ENCODE data around the gene IL23A. TPM values are rescaled to one million over a fixed set of nuclear protein-coding genes. Genes with fewer than 3 reads are reported as not detected.

Gene IL23A
- polyA plus RNA-seq, 2 donors = 2.9 to 32.1 TPM

DNA sequence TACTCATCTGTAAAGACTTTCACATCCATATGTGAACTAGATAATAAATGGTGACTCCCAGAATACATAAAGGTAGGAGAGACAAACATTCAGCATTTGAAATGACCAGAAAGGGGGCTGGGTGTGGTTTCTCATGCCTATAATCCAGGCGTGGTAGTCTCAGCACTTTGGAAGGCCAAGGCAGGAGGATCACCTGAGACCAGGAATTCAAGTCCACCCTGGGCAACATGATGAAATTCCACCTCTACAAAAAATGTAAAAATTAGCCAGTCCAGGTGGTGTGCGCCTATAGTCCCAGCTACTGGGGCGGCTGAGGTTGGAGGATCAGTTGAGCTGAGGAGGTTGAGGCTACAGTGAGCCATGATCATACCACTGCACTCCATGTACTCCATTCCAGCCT is 34.4 kb upstream of the IL23A start:
- Histone ChIP-seq H3K27ac (ENCODE audit: low read depth in 2 of 2, low read length in 1 of 2) (no peak overlapping the region), H3K4me3 (ENCODE audit: low read depth in 1 of 2, low read length in 2 of 2) (no peak overlapping the region), H3K36me3 (ENCODE audit: control insufficient read depth in 2 of 2, insufficient read depth in 2 of 2, low read length in 1 of 2) (no peaks in the 10 kb centered on the region), H3K4me1 (ENCODE audit: control insufficient read depth in 2 of 2, insufficient read depth in 2 of 2, low read length in 1 of 2) (no peaks in the 10 kb centered on the region), H3K27me3 (ENCODE audit: control insufficient read depth in 1 of 2, insufficient read depth in 2 of 2, low read length in 2 of 2) (no peaks in the 10 kb centered on the region), H3K9me3 (ENCODE audit: control insufficient read depth in 2 of 2, insufficient read depth in 1 of 2, low read depth in 1 of 2, low read length in 1 of 2) (no peaks in the 10 kb centered on the region)
- WGBS, 2 donors = 88 to 93% methylated on average over 3 of the region's 3 CpGs

DNA sequence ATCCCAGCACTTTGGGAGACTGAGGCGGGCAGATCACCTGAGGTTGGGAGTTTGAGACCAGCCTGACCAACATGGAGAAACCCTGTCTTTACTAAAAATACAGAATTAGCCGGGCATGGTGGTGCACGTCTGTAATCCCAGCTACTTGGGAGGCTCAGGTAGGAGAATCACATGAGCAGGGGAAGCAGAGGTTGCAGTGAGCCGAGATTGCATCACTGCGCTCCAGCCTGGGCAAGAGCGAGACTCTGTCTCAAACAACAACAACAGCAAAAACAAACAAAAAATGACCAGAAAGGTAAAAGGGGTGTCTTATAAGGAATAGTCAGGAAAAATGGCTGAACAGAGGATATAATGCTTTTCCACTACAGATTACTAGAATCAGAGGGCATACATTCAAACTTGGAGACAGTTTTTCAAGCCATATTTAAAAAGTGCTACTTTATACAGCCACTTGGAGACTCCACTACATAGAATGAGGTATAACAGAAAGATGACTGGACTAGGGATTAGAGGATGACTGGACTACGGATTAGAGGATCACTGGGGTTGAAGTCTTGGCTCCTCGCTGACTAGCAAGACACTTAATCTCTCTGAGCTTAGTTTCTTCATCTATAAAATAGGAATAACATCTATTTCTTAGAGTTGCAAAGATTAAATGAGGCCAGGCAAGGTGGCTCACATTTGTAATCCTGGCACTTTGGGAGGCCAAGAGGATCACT is 33.7 kb upstream of the IL23A start:
- 88 to 93% methylated on average over 8 of the region's 8 CpGs for WGBS, 2 donors
- Histone ChIP-seq H3K27ac (ENCODE audit: low read depth in 2 of 2, low read length in 1 of 2) (no peak overlapping the region), H3K36me3 (ENCODE audit: control insufficient read depth in 2 of 2, insufficient read depth in 2 of 2, low read length in 1 of 2) (peaks cover 0 to 5% of the 10 kb centered on the region in 2 donors)

DNA sequence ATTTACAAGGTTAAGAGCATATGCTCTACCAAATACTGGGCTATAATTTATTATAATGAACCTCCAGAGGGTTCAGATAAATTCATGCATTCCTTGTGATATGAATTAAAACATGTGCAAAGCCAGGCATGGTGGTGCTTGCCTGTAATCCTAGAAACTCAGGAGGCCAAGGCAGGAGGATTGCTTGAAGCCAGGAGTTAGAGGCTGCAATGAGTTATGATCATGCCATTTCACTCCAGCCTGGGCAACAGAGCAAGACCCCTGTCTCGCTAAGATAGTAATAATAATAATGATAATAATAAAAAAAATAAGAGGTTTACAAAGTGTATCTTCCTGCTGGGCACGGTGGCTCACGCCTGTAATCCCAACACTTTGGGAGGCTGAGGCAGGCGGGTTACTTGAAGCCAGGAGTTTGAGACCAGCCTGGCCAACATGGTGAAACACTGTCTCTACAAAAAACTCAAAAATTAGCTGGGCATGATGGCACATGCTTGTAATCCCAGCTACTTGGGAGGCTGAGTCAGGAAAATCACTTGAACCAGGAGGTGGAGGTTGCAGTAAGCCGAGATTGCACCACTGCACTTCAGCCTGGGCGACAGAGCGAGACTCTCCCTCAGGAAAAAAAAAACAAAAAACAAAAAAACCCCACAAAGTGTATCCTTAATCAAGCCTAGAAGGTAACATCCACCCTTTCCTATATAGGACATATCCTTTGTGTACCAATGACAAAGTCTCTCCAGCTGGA is 31.3 kb upstream of the IL23A start:
- 90 to 92% methylated on average over 7 of the region's 7 CpGs for WGBS, 2 donors
- H3K27ac ChIP-seq (ENCODE audit: low read depth in 2 of 2, low read length in 1 of 2) = no peak overlapping the region
- H3K9me3 ChIP-seq (ENCODE audit: control insufficient read depth in 2 of 2, insufficient read depth in 1 of 2, low read depth in 1 of 2, low read length in 1 of 2) = no peaks in the 10 kb centered on the region
- H3K4me3 ChIP-seq (ENCODE audit: low read depth in 1 of 2, low read length in 2 of 2) = no peak overlapping the region
- no peaks in the 10 kb centered on the region for H3K27me3 ChIP-seq (ENCODE audit: control insufficient read depth in 1 of 2, insufficient read depth in 2 of 2, low read length in 2 of 2)
- H3K4me1 ChIP-seq (ENCODE audit: control insufficient read depth in 2 of 2, insufficient read depth in 2 of 2, low read length in 1 of 2) = no peaks in the 10 kb centered on the region
- peaks cover 3 to 10% of the 10 kb centered on the region in 2 donors for H3K36me3 ChIP-seq (ENCODE audit: control insufficient read depth in 2 of 2, insufficient read depth in 2 of 2, low read length in 1 of 2)

More for the DNA sequence above, 33.7 kb upstream of the IL23A start:
- Histone ChIP-seq H3K4me1 (ENCODE audit: control insufficient read depth in 2 of 2, insufficient read depth in 2 of 2, low read length in 1 of 2) (no peaks in the 10 kb centered on the region), H3K4me3 (ENCODE audit: low read depth in 1 of 2, low read length in 2 of 2) (no peak overlapping the region), H3K9me3 (ENCODE audit: control insufficient read depth in 2 of 2, insufficient read depth in 1 of 2, low read depth in 1 of 2, low read length in 1 of 2) (no peaks in the 10 kb centered on the region), H3K27me3 (ENCODE audit: control insufficient read depth in 1 of 2, insufficient read depth in 2 of 2, low read length in 2 of 2) (no peaks in the 10 kb centered on the region)

DNA sequence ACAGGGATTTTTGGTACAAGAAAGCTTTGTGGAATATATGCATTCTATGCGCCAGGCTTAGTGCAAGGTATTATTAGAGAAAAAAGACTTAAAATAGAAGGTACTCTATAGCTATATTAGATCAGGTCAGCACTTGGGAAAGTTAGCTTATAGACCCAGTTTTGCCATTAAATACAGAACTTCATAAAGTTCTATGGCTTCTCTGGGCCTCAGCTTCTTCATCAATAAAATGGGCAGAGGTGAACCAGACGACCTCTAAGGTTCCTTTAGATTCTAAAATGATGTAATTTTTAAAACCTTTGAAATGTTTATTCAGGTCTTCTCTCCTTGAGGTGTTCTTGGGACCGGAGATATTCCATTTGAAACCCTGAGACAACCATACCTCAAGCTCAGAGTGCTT is 30.0 kb upstream of the IL23A start:
- H3K4me1 ChIP-seq (ENCODE audit: control insufficient read depth in 2 of 2, insufficient read depth in 2 of 2, low read length in 1 of 2) = no peaks in the 10 kb centered on the region
- H3K4me3 ChIP-seq (ENCODE audit: low read depth in 1 of 2, low read length in 2 of 2) = no peak overlapping the region
- H3K36me3 ChIP-seq (ENCODE audit: control insufficient read depth in 2 of 2, insufficient read depth in 2 of 2, low read length in 1 of 2) = peaks cover 3 to 10% of the 10 kb centered on the region in 2 donors
- H3K27me3 ChIP-seq (ENCODE audit: control insufficient read depth in 1 of 2, insufficient read depth in 2 of 2, low read length in 2 of 2) = no peaks in the 10 kb centered on the region
- H3K27ac ChIP-seq (ENCODE audit: low read depth in 2 of 2, low read length in 1 of 2) = no peak overlapping the region
- WGBS, 2 donors = 90 to 92% methylated on average over 3 of the region's 3 CpGs
- no peaks in the 10 kb centered on the region for H3K9me3 ChIP-seq (ENCODE audit: control insufficient read depth in 2 of 2, insufficient read depth in 1 of 2, low read depth in 1 of 2, low read length in 1 of 2)

DNA sequence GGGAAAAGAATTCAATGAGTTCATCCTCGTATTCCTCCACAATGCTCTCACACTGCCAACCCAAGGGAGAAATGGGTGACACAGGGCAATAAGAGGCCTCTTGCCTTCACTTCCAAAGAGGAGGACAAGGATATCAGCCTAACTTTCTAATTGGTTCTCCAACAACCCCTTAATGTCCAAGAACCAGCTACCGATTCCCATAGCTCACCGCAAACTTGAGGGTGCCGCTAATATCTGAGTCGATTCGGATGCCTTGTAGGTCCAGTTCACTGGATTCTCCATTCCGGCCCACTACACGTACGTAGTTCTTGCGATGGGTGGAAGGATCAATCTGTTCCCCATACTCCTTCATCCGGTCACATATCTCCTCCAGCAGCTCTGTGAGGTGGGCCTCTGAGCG is 27.7 kb upstream of the IL23A start:
- Histone ChIP-seq H3K27ac (ENCODE audit: low read depth in 2 of 2, low read length in 1 of 2) (no peak overlapping the region), H3K9me3 (ENCODE audit: control insufficient read depth in 2 of 2, insufficient read depth in 1 of 2, low read depth in 1 of 2, low read length in 1 of 2) (no peaks in the 10 kb centered on the region), H3K4me1 (ENCODE audit: control insufficient read depth in 2 of 2, insufficient read depth in 2 of 2, low read length in 1 of 2) (peaks cover 2 to 4% of the 10 kb centered on the region in 2 donors), H3K36me3 (ENCODE audit: control insufficient read depth in 2 of 2, insufficient read depth in 2 of 2, low read length in 1 of 2) (peaks cover 3 to 10% of the 10 kb centered on the region in 2 donors), H3K4me3 (ENCODE audit: low read depth in 1 of 2, low read length in 2 of 2) (no peak overlapping the region), H3K27me3 (ENCODE audit: control insufficient read depth in 1 of 2, insufficient read depth in 2 of 2, low read length in 2 of 2) (no peaks in the 10 kb centered on the region)
- WGBS, 2 donors = 94 to 97% methylated on average over 12 of the region's 12 CpGs

DNA sequence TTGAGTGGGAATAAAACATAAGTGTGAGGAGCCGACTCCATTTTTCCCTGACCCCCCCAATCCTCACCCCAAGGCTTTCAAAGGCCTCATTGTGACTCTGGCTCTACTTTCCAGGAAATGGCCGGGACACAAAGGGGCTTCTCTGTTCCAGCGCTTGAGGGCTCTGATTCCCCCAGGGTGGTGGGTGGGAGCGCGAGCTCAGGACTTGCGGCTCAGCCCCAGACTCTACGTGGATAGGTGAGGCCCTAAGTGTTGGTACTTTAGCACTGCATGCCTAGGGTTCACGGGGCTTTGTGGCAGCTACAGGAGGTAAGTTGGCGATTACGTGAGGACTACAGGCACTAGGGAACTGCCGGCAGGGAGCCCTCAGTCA is 23.4 kb upstream of the IL23A start:
- peak overlapping the region; percentile 89 to 97 for H3K27ac ChIP-seq (ENCODE audit: low read depth in 2 of 2, low read length in 1 of 2)
- H3K36me3 ChIP-seq (ENCODE audit: control insufficient read depth in 2 of 2, insufficient read depth in 2 of 2, low read length in 1 of 2) = peaks cover 3 to 9% of the 10 kb centered on the region in 2 donors
- WGBS, 2 donors = 1% methylated on average over 11 of the region's 11 CpGs

DNA sequence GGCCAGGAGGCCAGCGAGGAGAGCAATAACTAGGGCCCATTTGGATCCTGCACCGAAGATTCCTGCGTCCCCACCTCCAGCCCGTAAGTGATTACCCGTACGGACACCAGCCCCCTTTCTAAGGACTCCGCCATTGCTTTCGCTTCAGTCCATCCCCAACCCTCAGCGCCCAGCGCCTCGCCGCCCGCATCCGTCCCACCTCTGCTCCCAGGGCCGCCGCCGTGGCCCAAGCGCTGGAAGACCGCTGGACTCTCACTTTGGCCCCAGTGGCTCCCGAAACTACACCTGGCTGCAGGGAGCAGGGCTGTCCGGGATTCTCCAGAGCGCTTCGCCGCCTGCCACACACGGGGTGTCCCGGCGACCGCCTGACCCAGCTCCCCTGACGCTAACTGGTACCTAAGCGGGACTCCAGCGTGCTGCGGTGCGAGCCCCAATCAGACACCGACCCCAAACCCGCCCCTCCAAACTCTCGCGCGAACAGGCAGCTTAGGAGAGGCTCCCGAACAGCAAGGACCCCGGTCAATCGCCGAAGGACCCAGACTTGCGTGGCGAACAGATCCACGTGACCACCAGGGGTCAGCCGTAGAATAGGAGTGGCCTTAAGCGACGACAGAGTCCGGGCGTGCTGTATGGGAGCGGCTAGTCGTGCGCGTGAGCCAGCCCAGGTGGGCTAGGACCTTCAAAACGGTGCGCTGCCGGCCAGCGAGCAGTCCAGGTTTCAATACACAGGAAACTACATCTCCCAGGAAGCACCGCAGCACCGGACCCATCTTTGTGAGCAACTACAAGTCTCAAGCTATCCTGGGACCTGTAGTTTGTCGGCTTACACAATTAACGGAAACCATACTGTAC is 22.8 kb upstream of the IL23A start, which contains the start of gene CNPY2:
CNPY2 (minus strand) TSS at position 367 of the 852 bp plus-strand sequence. CDS start 771 bp downstream, outside the sequence.
- H3K36me3 ChIP-seq (ENCODE audit: control insufficient read depth in 2 of 2, insufficient read depth in 2 of 2, low read length in 1 of 2) = peaks cover 0 to 4% of the 10 kb centered on the region in 2 donors

More for the DNA sequence above, 23.4 kb upstream of the IL23A start:
- Histone ChIP-seq H3K4me3 (ENCODE audit: low read depth in 1 of 2, low read length in 2 of 2) (peak overlapping the region; percentile 92 to 98), H3K4me1 (ENCODE audit: control insufficient read depth in 2 of 2, insufficient read depth in 2 of 2, low read length in 1 of 2) (peaks cover 2 to 4% of the 10 kb centered on the region in 2 donors), H3K9me3 (ENCODE audit: control insufficient read depth in 2 of 2, insufficient read depth in 1 of 2, low read depth in 1 of 2, low read length in 1 of 2) (no peaks in the 10 kb centered on the region), H3K27me3 (ENCODE audit: control insufficient read depth in 1 of 2, insufficient read depth in 2 of 2, low read length in 2 of 2) (no peaks in the 10 kb centered on the region)

DNA sequence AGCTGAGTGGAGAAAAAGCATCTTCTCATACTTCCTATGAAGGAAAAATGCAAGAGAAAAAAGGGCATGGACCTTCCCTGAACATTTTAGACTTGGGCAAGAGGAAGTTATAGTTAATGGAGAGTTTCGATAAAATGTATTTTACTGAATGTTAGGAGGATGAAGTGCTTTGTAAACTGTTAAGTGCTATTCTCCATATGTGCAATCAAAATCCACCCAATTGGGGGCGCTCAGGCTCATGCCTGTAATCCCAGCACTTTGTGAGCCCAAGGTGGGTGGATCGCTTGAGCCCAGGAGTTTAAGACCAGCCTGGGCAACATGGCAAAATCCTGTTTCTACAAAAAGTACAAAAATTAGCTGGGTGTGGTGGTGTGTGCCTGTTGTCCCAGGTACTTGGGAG is 21.0 kb upstream of the IL23A start:
- WGBS, 2 donors = 94 to 96% methylated on average over 3 of the region's 3 CpGs

More for the DNA sequence above, 22.8 kb upstream of the IL23A start, which contains the start of gene CNPY2:
- H3K4me1 ChIP-seq (ENCODE audit: control insufficient read depth in 2 of 2, insufficient read depth in 2 of 2, low read length in 1 of 2) = peaks cover 2 to 4% of the 10 kb centered on the region in 2 donors
- no peaks in the 10 kb centered on the region for H3K27me3 ChIP-seq (ENCODE audit: control insufficient read depth in 1 of 2, insufficient read depth in 2 of 2, low read length in 2 of 2)
- 0% methylated on average over 62 of the region's 62 CpGs for WGBS, 2 donors
- H3K4me3 ChIP-seq (ENCODE audit: low read depth in 1 of 2, low read length in 2 of 2) = peak within 1 kb of the TSS; percentile 92 to 98
- peak within 1 kb of the TSS; percentile 89 to 97 for H3K27ac ChIP-seq (ENCODE audit: low read depth in 2 of 2, low read length in 1 of 2)
- H3K9me3 ChIP-seq (ENCODE audit: control insufficient read depth in 2 of 2, insufficient read depth in 1 of 2, low read depth in 1 of 2, low read length in 1 of 2) = no peaks in the 10 kb centered on the region

DNA sequence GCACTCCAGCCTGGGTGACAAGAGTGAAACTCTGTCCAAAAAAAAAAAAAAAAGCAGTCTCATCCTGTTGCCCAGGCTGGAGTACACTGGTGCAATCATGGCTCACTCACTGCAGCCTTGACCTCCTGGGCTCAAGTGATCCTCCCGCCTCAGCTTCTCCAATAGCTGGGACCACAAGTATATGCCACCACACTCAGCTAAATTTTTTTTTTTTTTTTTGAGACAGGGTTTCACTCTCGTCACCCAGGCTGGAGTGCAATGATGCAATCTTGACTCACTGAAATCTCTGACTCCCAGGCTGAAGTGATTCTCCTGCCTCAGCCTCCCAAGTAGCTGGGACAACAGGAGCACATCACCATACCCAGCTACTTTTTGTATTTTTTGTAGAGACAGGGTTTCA is 17.7 kb upstream of the IL23A start:
- Histone ChIP-seq H3K4me3 (ENCODE audit: low read depth in 1 of 2, low read length in 2 of 2) (no peak overlapping the region), H3K4me1 (ENCODE audit: control insufficient read depth in 2 of 2, insufficient read depth in 2 of 2, low read length in 1 of 2) (no peaks in the 10 kb centered on the region), H3K36me3 (ENCODE audit: control insufficient read depth in 2 of 2, insufficient read depth in 2 of 2, low read length in 1 of 2) (peaks cover 13 to 22% of the 10 kb centered on the region in 2 donors), H3K27me3 (ENCODE audit: control insufficient read depth in 1 of 2, insufficient read depth in 2 of 2, low read length in 2 of 2) (no peaks in the 10 kb centered on the region), H3K9me3 (ENCODE audit: control insufficient read depth in 2 of 2, insufficient read depth in 1 of 2, low read depth in 1 of 2, low read length in 1 of 2) (no peaks in the 10 kb centered on the region), H3K27ac (ENCODE audit: low read depth in 2 of 2, low read length in 1 of 2) (no peak overlapping the region)
- WGBS, 2 donors = 85 to 91% methylated on average over 2 of the region's 2 CpGs

More for the DNA sequence above, 21.0 kb upstream of the IL23A start:
- H3K36me3 ChIP-seq (ENCODE audit: control insufficient read depth in 2 of 2, insufficient read depth in 2 of 2, low read length in 1 of 2) = peaks cover 0 to 7% of the 10 kb centered on the region in 2 donors
- H3K27ac ChIP-seq (ENCODE audit: low read depth in 2 of 2, low read length in 1 of 2) = no peak overlapping the region
- peaks cover 2 to 4% of the 10 kb centered on the region in 2 donors for H3K4me1 ChIP-seq (ENCODE audit: control insufficient read depth in 2 of 2, insufficient read depth in 2 of 2, low read length in 1 of 2)
- H3K9me3 ChIP-seq (ENCODE audit: control insufficient read depth in 2 of 2, insufficient read depth in 1 of 2, low read depth in 1 of 2, low read length in 1 of 2) = no peaks in the 10 kb centered on the region
- H3K27me3 ChIP-seq (ENCODE audit: control insufficient read depth in 1 of 2, insufficient read depth in 2 of 2, low read length in 2 of 2) = no peaks in the 10 kb centered on the region
- H3K4me3 ChIP-seq (ENCODE audit: low read depth in 1 of 2, low read length in 2 of 2) = no peak overlapping the region

Data from esophagus (tissue), 2 donors.